Measurements from ENCODE around the gene NF2.

The NF2 gene

GRCh38 chr22:29626497-29627195 is 23.2 kb downstream of the NF2 start:
- no peak for DNase-seq (ENCODE audit: low spot score)
- H3K27ac ChIP-seq = no peak overlapping the region
- no peak overlapping the region for H3K4me3 ChIP-seq
- TF ChIP-seq CTCF (IDR thresholded peaks at IDR 0.05) = no peak

- DNase-seq (ENCODE audit: low spot score) = no peak
- H3K4me3 ChIP-seq = no peak overlapping the region
- TF ChIP-seq CTCF (IDR thresholded peaks at IDR 0.05) = no peak
- H3K27ac ChIP-seq = no peak overlapping the region
These were observed 23.7 kb downstream of the NF2 start for GRCh38 chr22:29627196-29627535.

- no peak overlapping the region for H3K4me3 ChIP-seq
- no peak overlapping the region for H3K27ac ChIP-seq
- DNase-seq (ENCODE audit: low spot score) = no peak
- no peak for TF ChIP-seq CTCF (IDR thresholded peaks at IDR 0.05)
These were observed 25.8 kb downstream of the NF2 start for GRCh38 chr22:29628996-29629902.

GRCh38 chr22:29629903-29630516 is 26.6 kb downstream of the NF2 start:
- H3K4me3 ChIP-seq = no peak overlapping the region
- TF ChIP-seq CTCF (IDR thresholded peaks at IDR 0.05) = no peak
- H3K27ac ChIP-seq = no peak overlapping the region
- no peak for DNase-seq (ENCODE audit: low spot score)

GRCh38 chr22:29630987-29631386 is 27.6 kb downstream of the NF2 start:
- TF ChIP-seq CTCF (IDR thresholded peaks at IDR 0.05) = no peak
- DNase-seq (ENCODE audit: low spot score) = no peak
- no peak overlapping the region for H3K27ac ChIP-seq

GRCh38 chr22:29631725-29632124 is 28.3 kb downstream of the NF2 start:
- no peak overlapping the region for H3K4me3 ChIP-seq
- TF ChIP-seq CTCF (IDR thresholded peaks at IDR 0.05) = no peak
- DNase-seq (ENCODE audit: low spot score) = no peak
- no peak overlapping the region for H3K27ac ChIP-seq

More at GRCh38 chr22:29630987-29631386, 27.6 kb downstream of the NF2 start:
- no peak overlapping the region for H3K4me3 ChIP-seq
